ENCODE measurements around the gene REEP3. TPM values are rescaled to one million over a fixed set of nuclear protein-coding genes. Genes with fewer than 3 reads are reported as not detected.

The REEP3 gene
- polyA plus RNA-seq, 5 donors = 23.3 to 44.3 (median 36.4) TPM

DNA sequence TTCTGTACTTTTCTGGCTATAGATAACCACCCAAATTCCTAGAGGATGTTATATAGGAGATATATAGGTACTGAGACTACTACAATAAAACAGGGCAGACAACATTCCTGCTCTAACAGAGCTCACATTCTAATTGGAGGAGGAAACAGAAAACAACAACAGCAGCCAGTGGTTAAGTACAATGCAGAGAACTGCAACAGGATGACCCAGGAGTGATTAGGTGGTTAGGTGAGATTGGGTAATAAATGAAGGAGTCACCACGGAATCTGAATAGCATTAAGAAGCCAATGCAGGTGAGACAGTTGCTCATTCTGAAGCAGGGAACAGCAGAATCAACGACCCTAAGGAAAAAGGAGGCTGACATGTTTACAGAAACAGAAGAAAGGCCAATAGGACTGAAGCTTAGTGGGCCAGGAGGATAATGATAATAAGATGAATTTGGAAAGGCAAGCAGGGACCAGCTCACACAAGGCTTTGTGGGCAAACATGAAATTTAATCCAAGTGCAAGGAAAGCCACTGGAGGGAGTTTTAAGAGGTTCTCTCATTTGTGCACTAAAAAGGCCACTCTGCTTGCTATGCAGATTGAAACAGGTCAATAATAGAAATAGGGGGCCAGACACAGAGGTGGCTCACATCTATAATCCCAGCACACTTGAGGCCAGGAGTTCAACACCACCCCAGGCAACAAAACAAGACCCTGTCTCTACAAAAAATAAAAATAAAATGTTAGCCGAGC, 16.9 kb upstream of the REEP3 start:
- no peak for DNase-seq

DNA sequence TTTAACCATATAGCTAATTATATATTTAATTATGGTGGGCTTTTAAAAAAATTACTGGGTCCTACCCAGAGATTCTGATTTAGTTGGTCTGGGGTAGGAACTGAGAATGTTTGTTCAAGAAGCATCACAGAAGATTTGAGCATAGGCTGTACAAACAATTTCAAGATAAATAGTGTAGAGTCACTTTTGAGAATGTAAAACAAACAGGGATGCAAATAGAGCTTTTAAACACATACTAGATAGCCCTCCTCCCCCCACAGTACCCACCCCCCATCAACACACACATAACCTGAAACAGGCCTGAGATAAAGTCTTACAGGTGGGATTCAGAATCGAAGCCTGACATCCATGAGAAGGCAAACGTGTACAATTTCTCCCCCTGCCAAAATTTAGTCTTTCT, 15.6 kb upstream of the REEP3 start:
- DNase-seq = no peak

DNA sequence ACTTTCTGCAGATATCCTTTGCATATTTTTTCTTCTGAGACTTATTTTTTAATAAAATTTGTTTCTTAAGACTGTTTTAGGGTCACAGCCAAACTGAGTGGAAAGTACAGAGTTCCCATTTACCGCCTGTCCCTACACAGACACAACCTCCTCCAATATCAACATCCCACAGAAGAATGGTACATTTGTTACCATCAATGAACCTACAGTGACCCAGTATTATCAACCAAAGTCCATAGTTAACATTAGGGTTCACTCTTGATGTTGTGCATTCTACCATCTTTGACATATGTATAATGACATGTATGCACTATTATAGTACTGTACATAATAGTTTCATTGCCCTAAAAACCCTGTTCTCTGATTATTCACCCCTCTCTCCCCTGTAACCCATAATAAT, 14.6 kb upstream of the REEP3 start:
- DNase-seq = no peak

DNA sequence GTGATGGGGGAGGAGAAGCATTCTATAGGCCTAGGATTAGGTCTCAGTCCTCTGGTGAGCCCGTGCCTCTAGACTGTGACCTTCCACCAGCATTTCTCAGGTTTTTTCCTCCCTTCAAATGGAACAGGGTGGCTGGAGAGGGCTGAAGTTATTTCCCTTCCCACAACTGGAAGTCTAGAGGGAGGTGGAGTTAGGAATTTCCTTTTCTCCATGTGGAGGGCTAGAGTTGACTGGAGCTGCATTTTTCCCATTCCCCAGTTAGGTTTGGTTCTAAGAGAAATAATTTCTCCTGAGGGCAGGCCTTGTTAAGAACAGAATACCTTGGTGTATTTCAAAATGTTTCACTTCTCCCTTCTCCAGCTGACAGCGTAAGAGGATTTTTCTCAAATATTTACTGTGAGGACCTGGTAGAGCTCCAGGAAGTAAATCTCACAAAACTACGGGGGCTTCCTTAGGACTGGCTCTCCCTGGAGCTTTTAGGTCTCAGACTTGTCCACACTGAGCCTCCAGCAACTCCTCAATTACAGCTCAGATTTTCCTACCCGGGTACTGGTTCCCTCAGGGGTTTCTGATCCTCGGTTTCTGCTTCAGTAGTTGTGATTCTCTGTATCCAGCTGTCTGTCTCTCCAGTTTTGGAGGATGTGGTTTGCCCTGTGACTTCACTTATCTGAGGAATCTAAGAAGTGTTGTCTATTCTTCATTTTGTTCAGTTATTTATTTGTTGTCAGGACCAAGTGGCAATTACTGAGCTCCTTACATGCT, 6.0 kb upstream of the REEP3 start:
- DNase-seq = no peak

DNA sequence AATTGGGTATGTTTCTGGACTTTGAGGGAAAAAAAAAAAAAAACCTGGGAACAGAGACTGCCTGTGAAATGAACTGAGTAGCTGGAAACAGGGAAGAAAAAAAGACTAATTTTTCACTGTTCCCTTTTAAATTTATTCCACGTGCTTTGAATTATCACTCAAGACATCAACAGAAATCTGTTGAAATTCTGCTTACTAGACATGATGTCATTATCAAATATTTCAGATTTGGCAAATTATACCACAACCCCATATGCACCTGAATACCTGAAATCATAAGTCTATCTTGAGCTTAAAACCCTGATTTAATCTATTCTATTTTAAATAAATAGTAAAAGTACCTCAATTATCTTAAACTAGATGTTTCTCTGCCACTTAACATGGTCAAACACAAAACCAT, 5.0 kb upstream of the REEP3 start:
- no peak for DNase-seq

DNA sequence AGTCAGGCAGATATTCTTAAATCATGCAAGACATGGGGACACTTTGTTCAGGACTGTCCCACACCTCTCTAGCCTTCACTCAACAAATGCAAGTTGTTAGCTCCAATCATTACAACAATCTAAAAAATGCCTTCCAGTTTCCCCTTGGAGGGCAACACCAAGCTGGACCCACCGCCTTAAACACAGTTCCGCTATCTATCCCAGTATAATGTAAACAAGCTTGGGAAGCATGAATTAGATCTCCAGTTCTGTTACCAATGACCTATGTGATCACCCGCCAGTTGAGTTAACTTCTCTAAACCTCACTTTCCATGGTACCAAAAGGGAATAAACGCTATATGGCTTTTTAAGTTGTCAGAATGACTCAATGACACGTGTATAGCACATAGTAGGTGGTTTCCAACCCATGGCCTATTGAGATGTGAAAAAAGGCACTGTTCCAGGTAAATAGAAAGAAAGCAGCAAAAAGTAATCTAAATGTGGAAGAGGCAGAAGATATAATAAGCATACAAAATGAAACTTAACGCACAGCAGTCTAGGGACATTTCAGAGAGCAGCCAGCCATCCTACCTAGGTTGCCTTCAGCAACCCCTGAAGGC, 2.4 kb upstream of the REEP3 start:
- no peak for DNase-seq

DNA sequence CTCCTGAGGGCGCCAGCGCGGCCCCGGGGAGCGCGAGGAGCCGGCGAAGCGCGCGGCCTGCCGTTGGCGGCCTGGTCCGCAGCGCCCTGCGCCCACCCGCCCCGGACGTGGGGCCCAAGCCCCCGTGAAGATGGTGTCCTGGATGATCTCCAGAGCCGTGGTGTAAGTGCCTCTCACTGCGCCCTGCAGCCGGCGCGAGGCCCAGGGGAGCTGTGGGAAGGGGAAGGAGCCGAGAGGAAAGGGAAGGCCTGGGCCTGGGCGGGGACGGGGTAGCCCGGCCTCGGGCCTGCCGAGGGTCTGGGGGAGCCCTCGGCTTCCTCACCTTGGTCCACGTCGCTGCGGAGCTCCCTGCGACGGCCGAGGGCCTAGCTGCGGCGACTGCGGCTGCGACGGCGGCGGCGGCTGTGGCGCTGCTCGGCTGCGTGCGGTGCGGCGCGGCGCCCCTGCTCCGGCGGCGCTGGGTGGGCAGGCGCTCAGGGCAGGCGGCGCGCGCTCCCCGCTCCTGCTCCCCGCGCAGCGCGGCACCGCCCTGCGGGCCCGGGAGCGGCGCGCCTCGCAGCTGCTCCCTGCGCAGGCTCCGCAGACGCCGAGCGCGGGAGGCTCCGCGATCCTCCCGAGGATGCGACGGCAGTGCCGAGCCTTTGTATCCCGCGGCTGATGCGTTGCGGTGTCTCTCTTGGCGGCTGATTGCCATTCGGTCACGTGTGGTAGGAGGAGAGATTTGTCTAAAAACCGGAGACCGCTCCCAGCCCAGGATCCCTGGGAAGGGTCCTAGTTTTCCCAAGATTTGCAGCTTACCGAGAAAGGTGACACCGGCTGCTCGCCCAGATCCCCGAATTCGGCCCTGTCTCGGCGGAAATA, 445 bp downstream of the REEP3 start:
- peak; percentile 81 to 89 for DNase-seq

DNA sequence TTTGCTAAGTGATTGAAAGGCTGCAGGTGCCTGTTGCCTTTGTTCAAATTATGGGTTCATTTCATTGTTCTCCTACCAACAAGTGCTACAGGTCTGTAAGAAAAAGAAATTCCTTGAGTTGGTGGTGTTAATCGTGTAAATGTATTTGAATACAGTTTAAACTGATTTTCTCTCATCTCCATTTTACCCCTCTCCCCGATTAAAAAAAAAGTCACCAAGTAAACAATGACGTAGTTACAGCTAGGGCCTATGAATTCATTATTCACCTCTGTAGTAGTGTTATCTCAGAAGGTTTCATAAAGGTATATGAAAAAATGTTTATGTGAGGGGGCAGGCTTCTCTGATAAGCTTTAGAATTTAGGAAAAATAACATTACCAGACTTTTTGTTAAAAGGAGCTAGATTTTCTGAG, 1.1 kb downstream of the REEP3 start:
- no peak for DNase-seq

DNA sequence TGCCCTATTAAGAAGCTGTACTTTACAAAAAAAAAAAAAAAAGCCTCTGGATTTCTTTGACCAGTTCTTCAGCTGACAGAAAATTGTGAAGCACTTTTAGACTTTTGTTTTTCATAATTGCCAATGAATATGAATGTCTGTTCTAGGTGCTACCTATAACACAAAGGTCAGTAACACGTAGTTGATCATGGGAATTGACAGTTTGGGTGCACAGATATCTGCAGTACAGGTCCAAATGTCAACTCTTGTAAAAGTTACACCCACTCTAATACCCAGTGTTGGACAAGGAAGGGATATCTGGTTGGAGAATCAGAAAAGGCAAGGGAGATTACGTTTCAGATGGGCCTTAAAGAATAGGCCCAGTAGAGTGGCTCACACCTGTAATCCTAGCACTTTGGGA, 1.8 kb downstream of the REEP3 start:
- no peak for DNase-seq

DNA sequence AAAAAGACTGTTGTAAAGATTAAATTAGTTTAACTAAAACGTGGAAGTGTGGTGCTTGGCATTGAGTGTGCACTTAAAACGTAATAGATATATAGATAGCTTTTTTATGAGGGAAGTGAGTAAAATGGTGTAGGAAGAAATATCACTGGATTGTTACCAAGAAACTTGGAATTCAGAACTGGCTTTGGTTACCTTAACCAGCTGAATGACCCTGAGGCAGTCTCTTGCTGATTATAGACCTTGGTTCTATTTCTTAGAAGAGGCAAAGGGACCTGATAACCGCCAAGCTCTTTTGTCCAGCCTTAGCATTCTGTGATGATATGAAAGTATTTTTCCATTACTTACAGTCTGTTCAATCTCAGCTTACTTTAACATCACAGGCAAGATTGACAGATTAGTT, 3.8 kb downstream of the REEP3 start:
- DNase-seq = no peak

DNA sequence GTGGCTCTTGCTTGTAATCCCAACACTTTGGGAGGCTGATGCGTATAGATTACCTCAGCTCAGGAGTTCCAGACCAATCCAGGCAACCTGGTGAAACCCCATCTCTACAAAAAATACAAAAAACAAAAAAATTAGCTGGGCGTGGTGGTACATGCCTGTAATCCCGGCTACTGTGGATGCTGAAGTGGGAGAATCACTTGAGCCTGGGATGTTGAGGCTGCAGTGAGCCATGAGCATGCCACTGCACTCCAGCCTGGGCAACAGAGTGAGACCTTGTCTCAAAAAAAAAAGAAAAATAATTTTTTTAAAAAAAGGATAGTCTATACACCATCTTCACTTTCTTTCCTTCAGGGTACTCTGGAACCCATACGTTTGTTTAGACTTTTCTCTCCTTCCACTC, 6.2 kb downstream of the REEP3 start:
- no peak for DNase-seq

DNA sequence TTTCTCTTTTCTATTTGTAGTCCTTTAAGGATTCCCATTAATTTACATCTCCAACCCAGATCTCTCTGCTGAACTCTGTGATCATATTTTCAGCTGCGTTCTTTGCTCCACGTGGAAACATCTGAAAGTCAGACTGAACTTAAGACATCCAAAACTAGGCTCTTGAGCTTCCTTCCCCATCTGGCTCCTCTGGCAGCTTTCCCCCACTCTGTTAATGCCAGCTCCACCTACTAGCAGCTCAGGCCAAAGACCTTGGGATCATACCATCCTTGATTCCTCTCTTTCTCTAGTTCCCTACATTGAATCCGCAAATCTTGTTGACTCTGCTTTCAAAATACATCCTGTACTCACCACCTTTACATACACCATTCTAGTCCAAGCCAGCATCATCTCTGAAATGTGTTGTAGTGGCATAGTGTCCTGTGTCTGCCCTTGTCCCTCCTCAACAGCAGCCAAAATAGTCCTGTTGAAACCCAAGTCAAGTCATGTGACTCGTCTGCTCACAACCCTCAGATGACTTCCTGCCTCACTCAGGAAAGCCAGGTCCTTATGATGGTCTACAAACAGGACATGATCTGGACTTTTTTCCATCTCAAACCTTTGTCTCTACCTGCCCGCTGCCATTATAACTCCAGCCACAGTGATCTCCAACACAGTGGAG, 7.0 kb downstream of the REEP3 start:
- no peak for DNase-seq

DNA sequence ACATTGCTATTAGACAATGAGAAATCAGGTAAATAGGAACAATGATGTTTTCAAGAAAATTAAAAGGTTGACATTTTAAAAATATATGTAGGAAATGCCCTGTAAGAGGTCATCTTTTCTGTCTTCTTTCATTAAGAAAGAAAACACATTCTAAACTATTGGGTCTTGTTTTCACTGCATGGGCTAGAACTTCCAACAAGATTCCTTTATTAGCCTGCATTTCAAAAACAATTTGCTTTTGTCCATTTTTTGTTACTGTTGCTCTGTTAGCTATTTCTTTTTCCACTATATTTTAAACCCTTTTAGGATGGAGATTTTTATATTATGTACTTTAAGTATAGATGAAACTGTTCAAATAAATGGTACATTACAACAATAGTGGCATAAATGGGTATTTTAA, 9.2 kb downstream of the REEP3 start:
- DNase-seq = no peak

DNA sequence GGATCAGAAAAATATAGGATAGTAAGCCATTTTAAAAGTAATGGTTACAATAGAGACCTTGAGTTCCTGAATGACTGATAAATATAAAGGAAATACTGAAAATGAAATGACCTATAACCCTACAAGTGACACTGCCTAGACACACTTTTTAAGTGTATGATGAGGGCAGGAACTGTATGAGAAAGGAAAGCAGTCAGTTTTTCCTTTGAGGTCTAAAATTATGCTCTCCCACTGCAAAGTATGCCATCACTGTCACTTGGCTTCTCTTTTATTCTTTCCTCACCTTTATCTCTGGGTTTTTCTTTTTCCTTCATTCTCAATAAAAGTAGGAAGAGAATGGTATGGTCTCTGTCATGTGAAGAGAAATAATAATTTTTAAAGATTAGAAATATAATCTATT, 13.5 kb downstream of the REEP3 start:
- no peak for DNase-seq

DNA sequence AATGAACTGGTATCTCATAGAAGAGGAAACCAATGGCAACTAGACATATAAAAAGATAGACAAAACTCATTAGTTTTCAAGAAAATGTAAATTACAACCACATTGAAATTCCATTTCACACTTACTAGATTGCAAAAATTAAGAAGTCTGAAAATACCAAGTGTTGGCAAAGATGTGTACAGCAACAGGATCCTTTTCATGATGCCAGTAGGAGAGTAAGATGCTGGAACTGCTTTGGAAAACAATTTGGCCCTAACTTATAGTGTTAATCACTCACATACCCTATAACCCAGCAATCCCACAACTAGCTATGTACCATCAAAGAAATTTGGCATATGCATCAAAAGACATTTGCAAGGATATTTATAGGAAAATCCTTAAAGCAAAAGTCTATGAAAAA, 15.5 kb downstream of the REEP3 start:
- no peak for DNase-seq

DNA sequence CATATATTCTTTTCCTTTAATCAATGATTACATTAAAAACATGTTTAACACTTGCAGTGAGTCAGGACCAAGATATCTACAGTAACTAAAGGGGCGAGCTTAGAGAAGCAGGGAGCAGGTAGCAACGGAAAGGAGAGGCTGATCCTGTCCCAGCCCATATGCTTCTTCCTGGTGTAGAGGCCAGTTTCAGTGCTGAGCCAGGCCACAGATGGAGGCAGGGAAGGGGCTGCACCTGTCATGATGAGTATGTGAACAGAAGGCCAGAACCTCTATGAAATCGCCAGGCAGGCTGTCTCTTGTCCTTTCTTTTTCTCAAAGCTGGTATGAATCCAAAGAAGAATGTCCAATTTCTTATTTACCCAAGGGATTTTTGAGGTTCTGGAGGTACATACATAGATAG, 16.3 kb downstream of the REEP3 start:
- no peak for DNase-seq

DNA sequence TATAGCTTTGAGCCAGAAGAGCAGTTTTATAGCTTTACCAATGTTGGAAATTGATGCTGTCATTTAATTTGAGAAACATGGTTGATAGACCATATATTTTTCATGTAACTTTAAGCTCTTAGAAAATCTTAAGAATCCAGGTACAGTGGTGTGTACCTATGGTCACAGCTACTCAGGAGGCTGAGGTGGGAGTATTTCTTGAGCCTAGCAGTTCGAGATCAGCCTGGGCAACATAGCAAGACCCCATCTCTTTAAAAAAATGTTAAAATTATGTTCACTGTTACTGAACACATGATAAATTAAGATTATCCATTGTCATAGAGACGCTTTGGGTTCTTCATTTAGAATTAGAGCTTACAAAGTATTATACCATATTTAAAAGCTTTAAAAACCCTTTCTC, 18.2 kb downstream of the REEP3 start:
- DNase-seq = no peak

DNA sequence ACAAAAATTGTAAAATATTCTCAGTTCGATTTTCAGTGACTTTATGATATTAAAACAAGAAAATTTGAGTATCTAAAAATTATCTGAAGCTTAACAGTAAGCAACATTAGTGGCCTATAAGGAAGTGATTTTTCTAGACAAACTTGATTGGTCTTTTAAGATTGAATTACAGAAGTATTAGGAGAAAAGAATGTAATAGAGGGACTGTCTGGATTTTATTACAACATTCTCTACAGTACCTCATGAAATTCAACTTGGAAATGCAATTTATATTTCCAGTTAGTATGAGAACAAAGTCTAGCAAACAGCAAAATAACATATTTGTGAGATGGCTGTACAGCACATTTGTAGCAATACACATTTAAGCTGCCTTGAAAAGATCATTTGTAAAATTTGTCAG, 18.8 kb downstream of the REEP3 start:
- DNase-seq = no peak

DNA sequence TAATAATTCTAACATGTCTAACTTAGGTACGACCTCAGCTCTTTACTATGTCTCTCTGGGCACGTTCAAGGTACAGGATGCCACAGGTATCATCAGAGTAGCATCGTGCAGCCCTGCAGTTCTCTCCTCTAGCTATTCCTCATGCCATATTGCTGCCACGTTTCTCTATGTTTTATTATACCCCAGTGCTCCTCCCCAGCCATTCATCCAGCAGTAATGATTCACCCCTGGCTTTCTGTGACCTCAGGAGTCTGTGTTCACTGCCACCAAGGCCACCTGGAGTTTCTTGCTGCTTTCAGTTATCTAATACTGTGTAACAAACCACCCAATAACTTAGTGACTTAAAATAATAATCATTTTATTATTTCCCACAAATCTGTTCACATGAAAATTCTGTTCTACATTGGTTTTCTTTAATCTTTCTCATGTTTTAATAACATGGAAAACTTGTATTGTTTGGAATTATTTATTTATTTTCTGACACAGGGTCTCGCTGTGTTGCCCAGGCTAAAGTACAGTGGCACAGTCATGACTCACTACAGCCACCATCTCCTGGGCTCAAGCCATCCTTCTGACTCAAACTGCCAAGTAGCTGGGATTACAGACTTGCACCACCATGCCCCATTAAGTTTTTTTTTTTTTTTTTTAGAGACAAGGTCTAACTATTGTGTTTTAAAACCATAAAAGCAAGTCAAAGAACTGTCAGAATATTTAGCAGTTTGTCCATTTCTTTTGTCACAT, 21.8 kb downstream of the REEP3 start:
- no peak for DNase-seq

DNA sequence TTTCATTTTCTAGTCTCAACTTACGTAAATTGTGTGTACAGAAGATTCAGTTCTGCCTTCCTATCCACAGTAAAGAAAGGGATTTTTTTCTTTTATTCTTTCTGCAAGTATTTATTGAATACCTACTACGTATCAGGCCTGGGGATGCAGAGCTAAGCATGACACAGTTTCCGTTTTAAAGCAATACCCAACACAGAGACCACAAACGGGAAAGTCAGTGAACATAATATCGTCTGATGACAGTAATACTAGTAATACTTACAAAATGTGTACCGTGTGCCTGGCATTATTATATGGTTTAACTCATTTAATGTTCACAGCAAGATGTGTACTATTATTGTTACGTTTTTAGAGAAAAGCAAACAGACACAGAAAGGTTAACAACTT, 22.4 kb downstream of the REEP3 start:
- no peak for DNase-seq

DNA sequence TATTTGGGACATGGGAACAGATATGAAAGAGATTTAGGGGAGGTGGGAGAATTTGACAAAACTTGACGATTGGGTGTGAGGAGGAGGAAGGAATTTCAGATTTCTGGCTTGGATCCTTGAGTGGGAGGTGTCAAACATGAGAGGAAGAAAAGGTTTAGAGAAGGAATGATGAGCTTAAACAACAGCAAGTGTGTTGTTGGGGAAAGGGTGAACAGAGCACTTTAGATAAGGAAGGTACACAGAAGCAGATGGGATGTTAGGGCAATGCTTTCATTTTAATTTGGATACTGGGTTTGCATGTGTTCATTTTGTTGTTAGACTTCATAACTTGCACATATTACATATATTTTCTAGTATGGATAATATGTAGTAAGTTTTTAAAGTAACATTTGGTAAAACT, 23.2 kb downstream of the REEP3 start:
- no peak for DNase-seq

Measured in right lung (tissue), 5 donors.